Ascending aorta (tissue), 2 donors: ENCODE data around the gene OCIAD1. TPM values are rescaled to one million over a fixed set of nuclear protein-coding genes. Genes with fewer than 3 reads are reported as not detected.
A peak's percentile ranks its signal among the peaks of the same experiment; 100 is the strongest.
"Not testable (repeated sequence)": the region's sequence is repeated elsewhere in the genome, so short reads cannot be mapped to it uniquely, and the experiment has no call there.

Experiments used
- DNase-seq, 2 donors: peaks; one replicate each; pipeline ENCODE4 v3.0.0-alpha.2; 2019; ENCODE audit warnings: low spot score in 2 of 2
- H3K27ac ChIP-seq, 2 donors: fragments of 200-600 bp; sonication (generic); one replicate each; pipeline ENCODE4 v1.5.1; 2016 to 2017; ENCODE audit warnings: mild to moderate bottlenecking in 1 of 2
- H3K27me3 ChIP-seq: fragments of 200-600 bp; sonication (generic); one replicate; pipeline ENCODE4 v1.5.1; 2017
- H3K36me3 ChIP-seq, 2 donors: fragments of 200-600 bp; sonication (generic); one replicate each; pipeline ENCODE4 v1.5.1; 2016
- H3K4me1 ChIP-seq, 2 donors: fragments of 200-600 bp; sonication (generic); one replicate each; pipeline ENCODE4 v1.5.1; 2016 to 2017; ENCODE audit warnings: mild to moderate bottlenecking in 1 of 2
- H3K4me3 ChIP-seq, 2 donors: fragments of 200-600 bp; sonication (generic); one replicate each; pipeline ENCODE4 v1.5.1; 2016 to 2017; ENCODE audit warnings: mild to moderate bottlenecking in 1 of 2
- H3K9me3 ChIP-seq, 2 donors: fragments of 200-600 bp; sonication (generic); one replicate each; pipeline ENCODE4 v1.5.1; 2016
- CTCF ChIP-seq, 3 experiments: fragments of 200-600 bp in 2 of 3; fragments of 450-650 bp in 1 of 3; sonication (generic) in 2 of 3; IDR thresholded peaks; one replicate each; pipeline ENCODE4 v1.5.1; 2016 to 2019; ENCODE audit warnings: antibody characterized with exemption in 3 of 3, mild to moderate bottlenecking in 1 of 3, moderate library complexity in 1 of 3
- intact Hi-C: fragments of 100-400 bp; cut with DNase I; formaldehyde crosslinking; loops from one replicate; pipeline ENCODE4 v1.15.1; 2023
- total RNA-seq: library from RNA; depleted of rRNA; stranded (reverse); fragments of >200 nt; gene quantifications from one replicate; pipeline ENCODE4 v1.1.0, GENCODE V29; 2016

OCIAD1 gene
- total RNA-seq, 1 donor from 2014 or later = 146 TPM

- no peak for DNase-seq
- Histone ChIP-seq H3K27ac (peak overlapping the region; percentile 22 to 63), H3K9me3 (no peaks in the 10 kb centered on the region), H3K4me1 (peaks cover 5 to 46% of the 10 kb centered on the region in 2 donors), H3K4me3 (no peak overlapping the region), H3K27me3 (no peaks in the 10 kb centered on the region), H3K36me3 (no peaks in the 10 kb centered on the region)
- no peak for TF ChIP-seq CTCF (IDR thresholded peaks at IDR 0.05)
- intact Hi-C loops = loop anchor here (10.0 kb wide), 1 partner anchor 452 kb away; the partner anchor contains the start of gene SLAIN2
Measured at GRCh38 chr4:48796927-48797679, 33.8 kb upstream of the OCIAD1 start.

GRCh38 chr4:48798117-48798516, 32.8 kb upstream of the OCIAD1 start:
- no peak for DNase-seq
- Histone ChIP-seq H3K36me3 (no peaks in the 10 kb centered on the region), H3K4me1 (peaks cover 8 to 44% of the 10 kb centered on the region in 2 donors), H3K4me3 (no peak overlapping the region), H3K27ac (peak overlapping the region; percentile 33 to 59), H3K9me3 (no peaks in the 10 kb centered on the region), H3K27me3 (no peaks in the 10 kb centered on the region)
- TF ChIP-seq CTCF (IDR thresholded peaks at IDR 0.05) = no peak
- intact Hi-C loops = loop anchor here (10.0 kb wide), 1 partner anchor 453 kb away; the partner anchor contains the start of gene SLAIN2

- intact Hi-C loops = loop anchor here (10.0 kb wide), 1 partner anchor 454 kb away; the partner anchor contains the start of gene SLAIN2
- H3K4me3 ChIP-seq = no peak overlapping the region
Measured at GRCh38 chr4:48799157-48799556, 31.7 kb upstream of the OCIAD1 start.

GRCh38 chr4:48800155-48800554, 30.7 kb upstream of the OCIAD1 start:
- intact Hi-C loops, DNase-seq, H3K27me3 ChIP-seq, H3K4me3 ChIP-seq, H3K36me3 ChIP-seq, H3K9me3 ChIP-seq: not testable (repeated sequence)
- peaks cover 9 to 56% of the 10 kb centered on the region in 2 donors for H3K4me1 ChIP-seq
- peak overlapping the region; percentile 77 to 80 for H3K27ac ChIP-seq

More at GRCh38 chr4:48799157-48799556, 31.7 kb upstream of the OCIAD1 start:
- no peak for TF ChIP-seq CTCF (IDR thresholded peaks at IDR 0.05)
- Histone ChIP-seq H3K9me3 (no peaks in the 10 kb centered on the region), H3K27ac (peak overlapping the region; percentile 33 to 59), H3K4me1 (peaks cover 9 to 49% of the 10 kb centered on the region in 2 donors), H3K36me3 (no peaks in the 10 kb centered on the region), H3K27me3 (no peaks in the 10 kb centered on the region)
- no peak for DNase-seq

- intact Hi-C loops = loop anchor here (1.0 kb wide), 1 partner anchor 22 kb away; no protein-coding TSS in a partner anchor
- Histone ChIP-seq H3K27me3 (no peaks in the 10 kb centered on the region), H3K9me3 (no peaks in the 10 kb centered on the region), H3K36me3 (no peaks in the 10 kb centered on the region), H3K4me1 (peaks cover 9 to 57% of the 10 kb centered on the region in 2 donors), H3K4me3 (no peak overlapping the region), H3K27ac (peak overlapping the region; percentile 77 to 80)
- no peak for TF ChIP-seq CTCF (IDR thresholded peaks at IDR 0.05)
- DNase-seq = no peak
Measured at GRCh38 chr4:48801016-48801715, 29.7 kb upstream of the OCIAD1 start.
